ENCODE measurements around the gene ERMARD.

Gene ERMARD

DNA sequence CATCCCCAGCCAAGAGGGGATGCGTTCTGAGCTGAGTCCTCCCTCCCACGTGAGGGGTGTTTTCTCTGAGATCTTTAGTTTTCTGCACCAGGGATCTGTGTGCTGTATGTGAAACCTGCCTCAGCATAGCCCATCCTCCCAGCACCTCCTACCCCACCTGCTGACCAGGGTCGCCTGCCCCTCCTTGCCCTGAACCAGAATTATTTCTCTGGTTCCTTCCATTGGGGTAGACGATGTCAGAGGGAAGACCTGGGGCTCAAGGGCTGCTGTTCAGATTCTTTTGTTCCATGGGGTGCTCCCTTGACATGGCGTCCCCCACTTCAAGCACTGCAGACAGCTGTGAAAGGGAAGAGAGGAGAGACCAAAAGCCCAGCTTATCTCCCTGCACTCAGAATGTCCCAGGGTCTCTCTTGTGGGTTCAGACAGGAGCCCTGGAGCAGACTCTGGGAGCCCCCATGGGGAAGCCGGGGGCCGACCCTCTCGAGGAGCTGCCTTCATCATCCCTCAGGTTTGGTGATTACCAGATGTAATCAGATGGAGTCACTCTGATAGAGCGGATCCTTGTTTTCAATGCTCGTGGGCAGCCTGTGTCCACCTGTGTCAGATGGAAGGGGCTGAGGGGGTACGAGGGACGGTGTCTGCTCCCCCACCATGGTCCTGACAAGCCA is 74.3 kb downstream of the ERMARD start:
- DNase-seq (ENCODE audit: low spot score) = no peak

GRCh38 chr6:169826697-169827096 is 75.3 kb downstream of the ERMARD start:
- DNase-seq (ENCODE audit: low spot score) = no peak

- no peak for DNase-seq (ENCODE audit: low spot score)
Observed at GRCh38 chr6:169827290-169827717, 75.9 kb downstream of the ERMARD start.

DNA sequence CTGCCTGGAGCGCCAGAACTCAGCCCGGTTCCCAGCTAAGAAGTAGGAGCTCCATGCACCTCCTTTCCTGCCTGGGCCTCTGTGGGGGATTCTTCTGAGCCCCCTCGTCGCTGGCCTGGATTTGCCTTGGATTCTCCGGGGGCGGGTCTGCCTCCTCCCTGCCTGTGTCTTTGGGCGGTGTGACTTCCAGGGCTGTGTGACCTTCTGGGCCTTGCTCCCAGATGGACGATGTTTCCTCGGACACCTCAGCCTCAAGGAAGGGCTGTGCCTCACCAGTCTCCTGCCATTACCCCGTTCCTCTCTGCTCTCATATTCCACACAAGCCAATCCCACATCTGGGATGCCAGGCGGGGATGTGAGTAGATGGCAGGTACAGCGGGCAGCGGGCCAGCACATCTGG is 76.8 kb downstream of the ERMARD start:
- DNase-seq (ENCODE audit: low spot score) = no peak

- DNase-seq (ENCODE audit: low spot score) = no peak
Observed at GRCh38 chr6:169829786-169830185, 78.4 kb downstream of the ERMARD start.

GRCh38 chr6:169830876-169831275 is 79.5 kb downstream of the ERMARD start:
- no peak for DNase-seq (ENCODE audit: low spot score)

Data from COLO829 (cell line).